ENCODE measurements around the gene SELENOT.

DNA sequence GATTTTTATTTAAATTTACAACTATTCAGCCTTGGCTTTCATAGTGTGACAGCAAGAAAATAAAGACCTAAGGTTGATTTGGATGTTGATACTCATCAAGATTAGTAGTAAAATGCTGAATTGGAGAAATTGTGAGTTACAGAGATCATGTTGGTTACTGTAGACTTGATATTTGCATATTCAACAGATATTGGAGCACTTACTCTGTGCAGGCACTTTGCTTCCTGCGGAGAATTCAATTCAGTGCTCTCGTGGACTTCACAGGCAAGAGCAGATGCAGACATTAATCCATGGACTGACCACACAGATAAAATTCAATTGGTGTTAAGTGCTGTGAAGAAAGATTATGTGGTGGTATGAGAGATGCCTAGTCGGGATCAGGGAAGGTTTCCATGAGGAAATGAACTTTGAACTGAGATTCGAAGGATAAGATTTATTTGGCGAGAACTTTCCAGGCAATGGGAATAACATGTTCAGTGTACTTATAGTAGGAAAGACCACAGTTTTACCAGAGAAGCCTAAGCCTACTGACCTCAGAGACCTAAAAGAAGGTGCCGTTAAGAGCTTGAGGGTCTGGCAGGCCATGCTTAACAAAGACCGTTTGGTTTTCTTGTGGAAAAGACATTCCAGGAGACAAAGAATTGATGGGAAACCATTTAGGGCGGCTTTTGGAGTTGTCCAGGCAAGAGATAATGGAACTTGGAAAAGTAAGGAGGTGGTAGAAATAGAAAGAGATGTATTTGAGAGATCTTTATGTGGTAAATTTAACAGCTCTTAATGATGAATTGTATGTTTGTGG lies 4.3 kb downstream of the SELENOT start:
- TF ChIP-seq, protein P1, sequence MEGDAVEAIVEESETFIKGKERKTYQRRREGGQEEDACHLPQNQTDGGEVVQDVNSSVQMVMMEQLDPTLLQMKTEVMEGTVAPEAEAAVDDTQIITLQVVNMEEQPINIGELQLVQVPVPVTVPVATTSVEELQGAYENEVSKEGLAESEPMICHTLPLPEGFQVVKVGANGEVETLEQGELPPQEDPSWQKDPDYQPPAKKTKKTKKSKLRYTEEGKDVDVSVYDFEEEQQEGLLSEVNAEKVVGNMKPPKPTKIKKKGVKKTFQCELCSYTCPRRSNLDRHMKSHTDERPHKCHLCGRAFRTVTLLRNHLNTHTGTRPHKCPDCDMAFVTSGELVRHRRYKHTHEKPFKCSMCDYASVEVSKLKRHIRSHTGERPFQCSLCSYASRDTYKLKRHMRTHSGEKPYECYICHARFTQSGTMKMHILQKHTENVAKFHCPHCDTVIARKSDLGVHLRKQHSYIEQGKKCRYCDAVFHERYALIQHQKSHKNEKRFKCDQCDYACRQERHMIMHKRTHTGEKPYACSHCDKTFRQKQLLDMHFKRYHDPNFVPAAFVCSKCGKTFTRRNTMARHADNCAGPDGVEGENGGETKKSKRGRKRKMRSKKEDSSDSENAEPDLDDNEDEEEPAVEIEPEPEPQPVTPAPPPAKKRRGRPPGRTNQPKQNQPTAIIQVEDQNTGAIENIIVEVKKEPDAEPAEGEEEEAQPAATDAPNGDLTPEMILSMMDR (IDR thresholded peaks at IDR 0.05): no peak
- TF ChIP-seq POLR2A (IDR thresholded peaks at IDR 0.05): no peak

Measured in testis (tissue), 2 donors.